ENCODE measurements around the gene ARMC9. TPM values are rescaled to one million over a fixed set of nuclear protein-coding genes. Genes with fewer than 3 reads are reported as not detected.
A peak's percentile ranks its signal among the peaks of the same experiment; 100 is the strongest.

Gene ARMC9
- total and polyA plus RNA-seq, 2 of the 13 experiments (the other 11 are each of a cell fraction or from before 2014, with no cell fraction given): 9.1 to 12.8 TPM

GRCh38 chr2:231198291-231199173 lies at the start of gene ARMC9 (continued):
- TF ChIP-seq ZNF451 (CRISPR knock-in tag; IDR thresholded peaks at IDR 0.05) (peak; percentile 76; the same call in 1 of the 2 replicates), MEF2D (CRISPR knock-in tag; IDR thresholded peaks at IDR 0.05) (no peak; the same call in 1 of the 2 replicates), TEF (CRISPR knock-in tag; IDR thresholded peaks at IDR 0.05) (0 out of 2 replicates have a peak, but pooled peaks have one; percentile 59), ZNF407 (CRISPR knock-in tag; IDR thresholded peaks at IDR 0.05; ENCODE audit: not compliant biosample characterization) (peak; percentile 64), NAIF1 (CRISPR knock-in tag; IDR thresholded peaks at IDR 0.05; ENCODE audit: borderline replicate concordance) (no peak), MTF2 (CRISPR knock-in tag; IDR thresholded peaks at IDR 0.05; ENCODE audit: borderline replicate concordance) (0 out of 2 replicates have a peak, but pooled peaks have one; percentile 72), ZNF414 (CRISPR knock-in tag; IDR thresholded peaks at IDR 0.05) (peak; percentile 64; the same call in 1 of the 2 replicates), KLF12 (CRISPR knock-in tag; IDR thresholded peaks at IDR 0.05; ENCODE audit: borderline replicate concordance) (no peak), ZNF619 (CRISPR knock-in tag; IDR thresholded peaks at IDR 0.05) (peak; percentile 18; the same call in 1 of the 2 replicates), HNRNPH1 (optimal IDR thresholded peaks at IDR 0.05; ENCODE audit: low read depth, low read length) (no peak), CBX5 (CRISPR knock-in tag; IDR thresholded peaks at IDR 0.05; ENCODE audit: borderline replicate concordance) (peak; percentile 12; the same call in 1 of the 2 replicates), ZBTB33 (CRISPR knock-in tag; IDR thresholded peaks at IDR 0.05) (no peak), HDAC6 (IDR thresholded peaks at IDR 0.05; ENCODE audit: low read depth, low read length) (no peak), ZNF275 (CRISPR knock-in tag; IDR thresholded peaks at IDR 0.05; ENCODE audit: borderline replicate concordance) (peak; percentile 75; the same call in 1 of the 2 replicates)

Measured in HepG2 (cell line).